Panc1 (cell line): ENCODE results near the gene GLOD4.

Source experiments
- SIN3A ChIP-seq: IDR thresholded peaks from 2 replicates; pipeline ENCODE4 v1.6.1; 2012; ENCODE audit warnings: low read depth, mild to moderate bottlenecking, low read length, moderate library complexity, borderline replicate concordance; ENCODE audit not compliant: insufficient read depth
- TF ChIP-seq, protein P1 (sequence below): fragments of 450-650 bp; IDR thresholded peaks from 2 replicates; pipeline ENCODE4 v1.5.1; 2017; ENCODE audit warnings: mild to moderate bottlenecking
- TF ChIP-seq, protein P2 (sequence below), 2 experiments: IDR thresholded peaks; 2 replicates each; pipeline ENCODE4 v1.6.1; 2011 to 2012; ENCODE audit warnings: low read depth in 2 of 2, control low read depth in 1 of 2, low read length in 1 of 2, mild to moderate bottlenecking in 1 of 2, moderate library complexity in 1 of 2; ENCODE audit not compliant: insufficient read depth in 1 of 2

DNA sequence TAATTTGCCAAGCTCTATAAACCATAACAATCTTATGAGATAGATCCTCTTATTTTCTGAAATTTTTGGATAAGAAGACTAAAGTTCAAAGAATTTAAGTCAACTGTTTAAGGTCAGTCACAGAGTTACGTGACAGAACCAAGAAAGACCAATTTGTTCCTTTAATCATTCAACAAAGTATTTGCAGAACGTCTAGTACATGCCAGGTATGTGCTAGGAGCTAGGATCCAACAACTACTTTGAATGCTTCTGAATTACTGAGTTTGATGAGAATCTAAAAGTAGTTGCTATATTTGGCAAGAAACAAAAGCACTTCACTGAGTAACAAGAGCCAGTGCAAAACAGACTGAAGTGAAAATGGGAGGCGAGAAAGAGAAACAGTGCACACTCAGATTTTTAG, 15.0 kb downstream of the GLOD4 start:
- TF ChIP-seq, protein P1, sequence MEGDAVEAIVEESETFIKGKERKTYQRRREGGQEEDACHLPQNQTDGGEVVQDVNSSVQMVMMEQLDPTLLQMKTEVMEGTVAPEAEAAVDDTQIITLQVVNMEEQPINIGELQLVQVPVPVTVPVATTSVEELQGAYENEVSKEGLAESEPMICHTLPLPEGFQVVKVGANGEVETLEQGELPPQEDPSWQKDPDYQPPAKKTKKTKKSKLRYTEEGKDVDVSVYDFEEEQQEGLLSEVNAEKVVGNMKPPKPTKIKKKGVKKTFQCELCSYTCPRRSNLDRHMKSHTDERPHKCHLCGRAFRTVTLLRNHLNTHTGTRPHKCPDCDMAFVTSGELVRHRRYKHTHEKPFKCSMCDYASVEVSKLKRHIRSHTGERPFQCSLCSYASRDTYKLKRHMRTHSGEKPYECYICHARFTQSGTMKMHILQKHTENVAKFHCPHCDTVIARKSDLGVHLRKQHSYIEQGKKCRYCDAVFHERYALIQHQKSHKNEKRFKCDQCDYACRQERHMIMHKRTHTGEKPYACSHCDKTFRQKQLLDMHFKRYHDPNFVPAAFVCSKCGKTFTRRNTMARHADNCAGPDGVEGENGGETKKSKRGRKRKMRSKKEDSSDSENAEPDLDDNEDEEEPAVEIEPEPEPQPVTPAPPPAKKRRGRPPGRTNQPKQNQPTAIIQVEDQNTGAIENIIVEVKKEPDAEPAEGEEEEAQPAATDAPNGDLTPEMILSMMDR = no peak
- TF ChIP-seq, protein P2, sequence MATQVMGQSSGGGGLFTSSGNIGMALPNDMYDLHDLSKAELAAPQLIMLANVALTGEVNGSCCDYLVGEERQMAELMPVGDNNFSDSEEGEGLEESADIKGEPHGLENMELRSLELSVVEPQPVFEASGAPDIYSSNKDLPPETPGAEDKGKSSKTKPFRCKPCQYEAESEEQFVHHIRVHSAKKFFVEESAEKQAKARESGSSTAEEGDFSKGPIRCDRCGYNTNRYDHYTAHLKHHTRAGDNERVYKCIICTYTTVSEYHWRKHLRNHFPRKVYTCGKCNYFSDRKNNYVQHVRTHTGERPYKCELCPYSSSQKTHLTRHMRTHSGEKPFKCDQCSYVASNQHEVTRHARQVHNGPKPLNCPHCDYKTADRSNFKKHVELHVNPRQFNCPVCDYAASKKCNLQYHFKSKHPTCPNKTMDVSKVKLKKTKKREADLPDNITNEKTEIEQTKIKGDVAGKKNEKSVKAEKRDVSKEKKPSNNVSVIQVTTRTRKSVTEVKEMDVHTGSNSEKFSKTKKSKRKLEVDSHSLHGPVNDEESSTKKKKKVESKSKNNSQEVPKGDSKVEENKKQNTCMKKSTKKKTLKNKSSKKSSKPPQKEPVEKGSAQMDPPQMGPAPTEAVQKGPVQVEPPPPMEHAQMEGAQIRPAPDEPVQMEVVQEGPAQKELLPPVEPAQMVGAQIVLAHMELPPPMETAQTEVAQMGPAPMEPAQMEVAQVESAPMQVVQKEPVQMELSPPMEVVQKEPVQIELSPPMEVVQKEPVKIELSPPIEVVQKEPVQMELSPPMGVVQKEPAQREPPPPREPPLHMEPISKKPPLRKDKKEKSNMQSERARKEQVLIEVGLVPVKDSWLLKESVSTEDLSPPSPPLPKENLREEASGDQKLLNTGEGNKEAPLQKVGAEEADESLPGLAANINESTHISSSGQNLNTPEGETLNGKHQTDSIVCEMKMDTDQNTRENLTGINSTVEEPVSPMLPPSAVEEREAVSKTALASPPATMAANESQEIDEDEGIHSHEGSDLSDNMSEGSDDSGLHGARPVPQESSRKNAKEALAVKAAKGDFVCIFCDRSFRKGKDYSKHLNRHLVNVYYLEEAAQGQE (IDR thresholded peaks at IDR 0.05; ENCODE audit: insufficient read depth in 1 of 2, low read depth in 2 of 2, low read length in 1 of 2) = no peak
- no peak for TF ChIP-seq SIN3A
